Stimulated activated CD8-positive, alpha-beta memory T cell treated with anti-CD3 and anti-CD28 coated beads, Interleukin-4, amount 100 ng/mL, for 24 hours (primary cell): Measurements from ENCODE around the gene FOLR1.

Source experiments
- DNase-seq: peaks from one replicate; pipeline ENCODE4 v3.0.0-alpha.2; 2020; ENCODE audit warnings: low read depth

FOLR1 gene

GRCh38 chr11:72235351-72236057 is 43.6 kb downstream of the FOLR1 start:
- no peak for DNase-seq

DNA sequence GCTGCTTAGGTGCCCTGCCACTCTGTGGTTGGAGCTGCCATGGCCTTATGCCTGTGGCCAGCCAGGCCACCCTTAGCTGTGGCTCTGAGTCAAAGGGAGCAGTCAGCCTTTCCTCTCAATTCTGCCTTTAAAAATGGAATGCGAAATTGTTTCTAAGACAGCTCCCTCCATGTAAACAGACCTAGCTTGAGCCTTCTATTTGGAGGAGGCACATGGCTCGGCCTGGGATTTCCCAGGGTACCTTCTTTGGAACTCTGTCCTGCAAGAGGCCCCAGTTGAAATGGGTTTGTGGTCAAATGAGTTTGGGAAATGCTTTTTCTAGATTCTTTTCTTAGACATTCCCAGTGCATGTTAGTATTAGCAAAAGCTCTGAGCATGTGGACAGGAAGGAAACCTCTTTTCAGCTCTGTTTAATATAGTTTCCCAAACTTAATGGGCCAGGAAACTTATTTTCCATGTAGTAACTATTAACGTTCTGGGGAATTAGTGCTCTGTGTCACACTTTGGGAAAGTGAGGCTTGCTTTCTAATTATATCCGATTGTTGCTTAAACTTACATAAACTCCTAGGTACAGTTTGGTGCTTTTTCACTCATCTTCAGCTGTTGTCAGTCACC is 44.2 kb downstream of the FOLR1 start:
- DNase-seq = no peak

DNA sequence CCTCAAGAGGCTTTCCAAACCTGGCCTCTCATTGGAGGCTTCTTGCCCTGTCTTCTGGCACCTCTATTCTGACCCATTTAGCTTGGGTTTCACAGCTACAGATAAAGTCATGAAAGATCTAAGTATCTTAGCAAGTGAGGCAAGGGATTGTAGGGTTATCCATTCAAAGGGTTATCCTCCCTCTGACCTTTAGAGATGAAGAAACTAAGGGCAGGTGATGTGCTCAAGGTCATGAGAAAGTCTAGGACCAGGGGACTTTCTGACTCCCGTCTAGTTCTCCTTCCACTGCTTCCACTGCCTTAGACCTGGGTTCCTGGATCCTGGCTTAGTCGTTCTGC is 44.8 kb downstream of the FOLR1 start:
- no peak for DNase-seq

DNA sequence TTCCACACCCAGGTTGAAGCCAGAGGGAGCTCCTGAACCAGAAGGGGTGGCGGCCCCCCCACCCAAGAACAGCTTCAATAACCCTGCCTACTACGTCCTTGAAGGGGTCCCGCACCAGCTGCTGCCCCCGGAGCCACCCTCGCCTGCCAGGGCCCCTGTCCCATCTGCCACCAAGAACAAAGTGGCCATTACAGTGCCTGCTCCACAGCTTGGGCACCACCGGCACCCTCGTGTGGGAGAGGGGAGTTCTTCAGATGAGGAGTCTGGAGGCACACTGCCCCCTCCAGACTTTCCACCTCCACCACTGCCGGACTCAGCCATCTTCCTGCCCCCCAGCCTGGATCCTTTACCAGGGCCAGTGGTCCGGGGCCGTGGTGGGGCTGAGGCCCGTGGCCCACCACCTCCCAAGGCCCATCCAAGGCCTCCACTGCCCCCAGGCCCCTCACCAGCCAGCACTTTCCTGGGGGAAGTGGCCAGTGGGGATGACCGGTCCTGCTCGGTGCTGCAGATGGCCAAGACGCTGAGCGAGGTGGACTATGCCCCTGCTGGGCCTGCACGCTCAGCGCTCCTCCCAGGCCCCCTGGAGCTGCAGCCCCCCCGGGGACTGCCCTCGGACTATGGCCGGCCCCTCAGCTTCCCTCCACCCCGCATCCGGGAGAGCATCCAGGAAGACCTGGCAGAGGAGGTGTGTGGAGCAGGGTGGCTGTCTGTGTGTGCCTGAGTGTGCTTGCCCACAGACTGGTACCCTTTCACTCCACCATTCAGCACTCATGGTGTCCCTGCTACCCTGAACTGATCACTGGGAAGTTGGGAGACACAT is 45.4 kb downstream of the FOLR1 start:
- no peak for DNase-seq

DNA sequence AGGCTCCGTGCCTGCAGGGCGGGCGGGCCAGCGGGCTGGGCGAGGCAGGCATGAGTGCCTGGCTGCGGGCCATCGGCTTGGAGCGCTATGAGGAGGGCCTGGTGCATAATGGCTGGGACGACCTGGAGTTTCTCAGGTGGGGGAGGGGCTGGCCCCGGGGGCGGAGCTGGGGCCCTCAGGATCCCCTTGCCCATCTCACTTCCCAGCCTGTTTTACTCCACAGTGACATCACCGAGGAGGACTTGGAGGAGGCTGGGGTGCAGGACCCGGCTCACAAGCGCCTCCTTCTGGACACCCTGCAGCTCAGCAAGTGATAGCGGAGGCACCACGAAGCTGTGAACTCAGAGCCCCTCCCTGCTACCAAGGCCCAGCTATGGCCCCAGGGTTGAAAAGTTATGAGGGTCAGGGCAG is 46.1 kb downstream of the FOLR1 start:
- DNase-seq = peak; percentile 16

GRCh38 chr11:72238492-72239312 is 46.8 kb downstream of the FOLR1 start:
- DNase-seq = no peak

GRCh38 chr11:72239313-72239848 is 47.4 kb downstream of the FOLR1 start:
- no peak for DNase-seq

- DNase-seq = no peak
Measured at GRCh38 chr11:72239849-72240460, 48.0 kb downstream of the FOLR1 start.

DNA sequence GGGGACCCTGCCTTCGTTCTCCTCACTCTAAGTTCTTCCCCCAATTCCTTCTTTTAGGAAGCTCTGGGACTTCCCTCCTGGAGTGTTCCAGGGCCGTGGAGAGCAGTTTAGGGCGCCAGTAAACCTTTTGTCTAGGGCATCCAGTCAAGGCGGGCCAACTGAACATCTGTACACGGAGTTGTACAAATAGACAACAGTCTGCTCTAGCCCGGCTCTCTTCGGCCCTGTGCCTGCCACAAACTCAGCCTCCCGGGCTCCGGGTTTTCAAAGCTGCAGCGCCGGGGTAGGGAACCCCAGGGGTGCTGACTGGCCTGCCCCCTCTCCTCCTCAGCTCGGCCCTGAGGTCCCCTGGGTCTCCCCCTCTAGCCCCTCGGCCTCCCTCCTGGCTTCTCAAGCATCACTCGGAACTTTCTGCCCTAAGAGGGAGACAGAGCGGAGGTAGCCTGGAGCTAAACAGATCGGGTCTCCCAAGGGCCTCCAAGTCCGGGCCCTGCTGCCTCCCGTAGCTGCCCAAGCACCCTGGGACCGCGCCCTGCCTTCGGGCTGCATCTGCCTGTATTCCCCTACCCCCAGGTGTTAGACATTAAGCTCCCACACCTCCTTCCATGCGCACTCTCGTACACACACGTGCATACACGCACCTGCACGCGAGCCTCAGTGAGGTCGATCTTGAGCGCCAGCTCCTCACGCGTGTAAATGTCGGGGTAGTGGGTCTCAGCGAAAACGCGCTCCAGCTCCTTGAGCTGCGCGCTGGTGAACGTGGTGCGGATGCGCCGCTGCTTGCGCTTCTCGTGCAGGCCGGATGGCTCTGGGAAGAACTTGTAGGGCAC is 48.7 kb downstream of the FOLR1 start:
- no peak for DNase-seq

GRCh38 chr11:72241291-72241781 is 49.4 kb downstream of the FOLR1 start:
- no peak for DNase-seq

GRCh38 chr11:72242141-72242540 is 50.2 kb downstream of the FOLR1 start:
- no peak for DNase-seq

DNA sequence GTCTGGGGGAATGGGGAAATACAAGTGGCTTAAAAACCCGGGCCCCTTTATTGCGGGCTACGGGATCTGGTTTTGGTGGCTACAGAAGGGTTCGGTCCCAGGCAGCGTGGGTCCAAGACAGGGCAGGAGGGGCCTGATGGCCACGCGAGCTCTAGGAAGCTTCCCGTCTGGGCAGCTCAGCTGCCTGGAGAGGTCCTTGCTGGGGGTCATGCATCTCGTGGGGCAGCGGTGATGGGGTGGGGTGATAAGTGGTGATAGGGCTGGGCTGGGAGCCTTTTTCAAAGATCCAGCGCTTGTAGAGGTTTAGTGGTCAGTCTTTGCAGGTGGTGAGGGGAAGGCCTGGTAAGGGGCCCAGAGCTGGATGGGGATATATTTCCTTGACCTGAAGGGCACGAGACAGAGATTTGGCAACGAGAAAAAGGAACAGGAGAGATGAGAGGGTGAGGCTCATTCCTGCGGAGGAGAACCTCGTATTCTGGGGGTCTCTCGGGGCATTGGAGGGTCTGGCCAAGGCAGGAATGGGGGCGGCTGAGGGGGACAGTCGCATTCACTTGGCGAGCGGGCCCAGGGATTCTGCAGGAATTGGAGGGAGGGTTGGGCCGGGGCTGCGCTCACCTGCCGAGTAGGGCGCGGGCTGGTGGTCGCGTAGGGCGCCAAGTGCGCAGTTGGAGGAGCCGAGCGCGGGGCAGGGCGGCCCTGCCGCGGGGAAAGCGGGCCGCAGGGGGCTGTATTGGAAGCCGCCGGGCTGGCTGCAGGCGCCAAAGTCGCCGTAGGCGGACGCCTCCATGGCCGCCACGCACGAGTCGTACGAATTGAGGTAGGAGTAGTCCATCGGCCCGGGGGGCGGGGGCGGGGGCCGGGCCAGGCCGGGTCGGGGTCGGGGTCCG is 51.5 kb downstream of the FOLR1 start:
- no peak for DNase-seq

DNA sequence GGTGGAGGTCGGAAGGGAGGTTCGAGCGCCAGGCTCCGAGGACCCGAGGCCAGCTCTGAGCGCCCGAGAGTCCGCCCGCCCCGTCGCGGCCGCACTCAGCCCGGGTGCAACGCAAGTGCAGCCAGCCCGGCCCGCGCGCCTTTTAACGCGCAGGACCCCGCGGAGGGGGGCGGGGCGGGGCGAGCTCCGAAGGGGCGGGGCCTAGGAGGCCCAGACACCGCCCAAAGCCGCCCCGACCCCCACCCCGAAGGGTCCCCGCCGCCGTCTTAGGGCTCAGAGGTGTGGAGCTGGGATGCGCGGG is 52.1 kb downstream of the FOLR1 start, which contains the start of gene PHOX2A:
TSS of gene PHOX2A (minus strand) at position 117 of the 301 bp plus-strand sequence. CDS start 172 bp downstream, outside the sequence.
- DNase-seq = no peak

DNA sequence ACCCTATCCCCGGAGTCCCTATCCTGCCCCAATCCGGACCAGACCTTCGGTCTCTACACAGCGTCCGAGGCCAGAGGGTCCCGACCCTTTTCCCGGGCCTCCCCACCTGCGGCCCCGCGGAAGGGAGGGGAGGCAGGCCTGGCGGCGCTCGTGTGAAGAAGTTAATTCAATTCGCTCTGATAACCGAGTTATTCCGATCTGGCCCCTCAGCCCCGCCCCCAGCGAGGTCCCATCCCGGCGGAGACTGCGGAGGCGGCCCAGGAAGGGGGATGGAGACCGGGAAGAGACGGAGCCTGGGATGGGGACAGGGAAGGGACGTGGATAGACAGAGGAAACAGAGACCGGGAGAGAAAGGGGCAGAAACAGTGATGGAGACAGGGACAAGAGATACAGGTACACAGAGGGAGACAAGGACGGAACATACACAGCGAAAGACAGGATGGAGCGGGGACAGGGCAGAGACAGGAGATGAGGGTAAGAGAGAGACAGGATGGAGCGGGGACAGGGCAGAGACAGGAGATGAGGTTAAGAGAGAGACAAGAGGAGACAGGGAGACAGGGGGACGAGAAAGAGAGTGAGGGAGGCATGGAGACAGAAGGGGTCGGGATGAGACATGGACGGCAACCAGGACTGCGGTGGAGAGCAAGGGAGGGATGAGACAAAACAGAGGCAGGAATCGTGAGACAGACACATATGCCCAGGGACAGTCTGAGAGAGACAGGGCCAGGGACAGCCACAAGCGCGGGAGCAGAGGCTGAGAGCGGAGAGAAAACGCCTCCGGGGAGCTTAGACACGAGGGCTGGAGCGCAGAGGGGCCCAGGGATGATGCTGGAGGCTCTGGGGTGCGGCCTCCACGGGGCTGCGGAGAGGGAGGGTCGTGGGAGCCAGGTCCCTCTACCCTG is 52.7 kb downstream of the FOLR1 start:
- no peak for DNase-seq

GRCh38 chr11:72245263-72245816 is 53.4 kb downstream of the FOLR1 start:
- no peak for DNase-seq
